Liver (tissue), 9 donors: ENCODE results near the gene PITPNM1. TPM values are rescaled to one million over a fixed set of nuclear protein-coding genes. Genes with fewer than 3 reads are reported as not detected.

Experiments used
- DNase-seq: peaks from one replicate; pipeline ENCODE4 v3.0.0-alpha.2; 2017; ENCODE audit warnings: low spot score
- H3K27ac ChIP-seq, 2 donors: one replicate each; pipeline ENCODE4 v1.7.0; 2013; ENCODE audit warnings: inconsistent platforms in 2 of 2, low read length in 2 of 2, control low read depth in 1 of 2, low read depth in 1 of 2, mild to moderate bottlenecking in 1 of 2
- H3K27me3 ChIP-seq, 4 donors: one replicate each; pipeline versions ENCODE4 v1.6.1 to v1.7.0; 2013; ENCODE audit warnings: low read length in 3 of 4, inconsistent platforms in 1 of 4, mild to moderate bottlenecking in 1 of 4, moderate library complexity in 1 of 4; ENCODE audit not compliant: control insufficient read depth in 4 of 4, insufficient read depth in 4 of 4
- H3K36me3 ChIP-seq, 4 donors: one replicate each; pipeline versions ENCODE4 v1.6.1 to v1.7.0; 2013; ENCODE audit warnings: low read length in 3 of 4, mild to moderate bottlenecking in 3 of 4, low read depth in 1 of 4, moderate library complexity in 1 of 4; ENCODE audit not compliant: control insufficient read depth in 4 of 4, insufficient read depth in 3 of 4
- H3K4me1 ChIP-seq, 4 donors: one replicate each; pipeline versions ENCODE4 v1.6.1 to v1.7.0; 2013; ENCODE audit warnings: low read length in 3 of 4, mild to moderate bottlenecking in 3 of 4, moderate library complexity in 1 of 4; ENCODE audit not compliant: control insufficient read depth in 4 of 4, insufficient read depth in 4 of 4
- H3K4me3 ChIP-seq, 3 donors: one replicate each; pipeline versions ENCODE4 v1.6.1 to v1.7.0; 2013; ENCODE audit warnings: low read length in 3 of 3, control low read depth in 1 of 3, low read depth in 1 of 3, mild to moderate bottlenecking in 1 of 3
- H3K9ac ChIP-seq, 2 donors: one replicate each; pipeline ENCODE4 v1.7.0; 2013; ENCODE audit warnings: low read length in 2 of 2, mild to moderate bottlenecking in 2 of 2, moderate library complexity in 2 of 2, control low read depth in 1 of 2, low read depth in 1 of 2
- H3K9me3 ChIP-seq, 4 donors: one replicate each; pipeline versions ENCODE4 v1.6.1 to v1.7.0; 2013; ENCODE audit warnings: low read length in 3 of 4; ENCODE audit not compliant: control insufficient read depth in 4 of 4
- CTCF ChIP-seq: fragments of 150-350 bp; IDR thresholded peaks from 2 replicates; pipeline ENCODE4 v1.5.1; 2017; ENCODE audit warnings: improper control_type of control experiment, low read depth, low read length; ENCODE audit not compliant: missing input control
- EGR1 ChIP-seq, 2 donors: IDR thresholded peaks; 2 replicates each; pipeline ENCODE4 v1.6.1; 2016 to 2018; ENCODE audit warnings: antibody characterized with exemption in 2 of 2, low read depth in 2 of 2
- FOXA1 ChIP-seq: IDR thresholded peaks from 2 replicates; pipeline ENCODE4 v1.6.1; 2016; ENCODE audit warnings: antibody characterized with exemption
- FOXA2 ChIP-seq: IDR thresholded peaks from 2 replicates; pipeline ENCODE4 v1.6.1; 2016; ENCODE audit warnings: antibody characterized with exemption
- GABPA ChIP-seq, 2 donors: IDR thresholded peaks in 1 of 2; conservative IDR thresholded peaks in 1 of 2; 2 replicates each; pipeline ENCODE4 v1.6.1; 2016; ENCODE audit warnings: antibody characterized with exemption in 2 of 2, mild to moderate bottlenecking in 1 of 2, moderate library complexity in 1 of 2
- HNF4A ChIP-seq, 2 donors: conservative IDR thresholded peaks; 2 replicates each; pipeline ENCODE4 v1.6.1; 2016; ENCODE audit warnings: antibody characterized with exemption in 2 of 2, mild to moderate bottlenecking in 2 of 2
- HNF4G ChIP-seq: IDR thresholded peaks from 2 replicates; pipeline ENCODE4 v1.6.1; 2016; ENCODE audit warnings: antibody characterized with exemption
- JUND ChIP-seq, 2 donors: IDR thresholded peaks; 2 replicates each; pipeline ENCODE4 v1.6.1; 2016; ENCODE audit warnings: antibody characterized with exemption in 2 of 2
- NR2F2 ChIP-seq: IDR thresholded peaks from 2 replicates; pipeline ENCODE4 v1.6.1; 2016; ENCODE audit warnings: antibody characterized with exemption
- RAD21 ChIP-seq, 2 donors: IDR thresholded peaks; 2 replicates each; pipeline ENCODE4 v1.6.1; 2016; ENCODE audit warnings: antibody characterized with exemption in 2 of 2, mild to moderate bottlenecking in 2 of 2
- RXRA ChIP-seq, 2 donors: IDR thresholded peaks; 2 replicates each; pipeline ENCODE4 v1.6.1; 2017 to 2018; ENCODE audit warnings: antibody characterized with exemption in 2 of 2, mild to moderate bottlenecking in 1 of 2
- SP1 ChIP-seq: IDR thresholded peaks from 2 replicates; pipeline ENCODE4 v1.6.1; 2018; ENCODE audit warnings: antibody characterized with exemption, mild to moderate bottlenecking
- TAF1 ChIP-seq: conservative IDR thresholded peaks from 2 replicates; pipeline ENCODE4 v1.6.1; 2016; ENCODE audit warnings: antibody characterized with exemption, mild to moderate bottlenecking
- YY1 ChIP-seq: IDR thresholded peaks from 2 replicates; pipeline ENCODE4 v1.6.1; 2016; ENCODE audit warnings: antibody characterized with exemption, mild to moderate bottlenecking
- WGBS: extraction: QIAGEN DNeasy Blood & Tissue Kit; methylation state at CpG from one replicate; pipeline ENCODE4 v1.1.7; 2013; 5-methylcytosine and 5-hydroxymethylcytosine counted together
- polyA plus RNA-seq, 2 donors: library from polyadenylated mRNA; stranded (reverse) in 1 of 2; unstranded in 1 of 2; fragments of 200-250 nt in 1 of 2; fragments of >200 nt in 1 of 2; fragmentation: Nextera tagmentation in 1 of 2; extraction: Ambion mirVana in 1 of 2; gene quantifications; one replicate each; pipeline versions ENCODE4 v1.2.1 to v1.2.3, GENCODE V29; 2013 to 2015
- total RNA-seq, 2 donors: library from RNA; depleted of rRNA; stranded (reverse); fragments of >200 nt; gene quantifications; one replicate each; pipeline ENCODE4 v1.2.3, GENCODE V29; 2014
- TF ChIP-seq, protein P1 (sequence below): IDR thresholded peaks from 2 replicates; pipeline ENCODE4 v1.6.1; 2016; ENCODE audit warnings: antibody characterized with exemption
- TF ChIP-seq, protein P2 (sequence below): IDR thresholded peaks from 2 replicates; pipeline ENCODE4 v1.6.1; 2016; ENCODE audit warnings: antibody characterized with exemption
- TF ChIP-seq, protein P3 (sequence below): IDR thresholded peaks from 2 replicates; pipeline ENCODE4 v1.6.1; 2016; ENCODE audit warnings: antibody characterized with exemption, mild to moderate bottlenecking
- TF ChIP-seq, protein P4 (sequence below): IDR thresholded peaks from 2 replicates; pipeline ENCODE4 v1.6.1; 2016; ENCODE audit warnings: antibody characterized with exemption
- donor health status: healthy.
- donor health status: healthy.
- donor health status: healthy.
- donor health status: healthy.
- donor health status: healthy.

The PITPNM1 gene
- total and polyA plus RNA-seq, 4 donors = 1.3 to 9.3 (median 5.1) TPM

GRCh38 chr11:67520856-67521824 is 16.0 kb upstream of the PITPNM1 start:
- TF ChIP-seq, protein P1, sequence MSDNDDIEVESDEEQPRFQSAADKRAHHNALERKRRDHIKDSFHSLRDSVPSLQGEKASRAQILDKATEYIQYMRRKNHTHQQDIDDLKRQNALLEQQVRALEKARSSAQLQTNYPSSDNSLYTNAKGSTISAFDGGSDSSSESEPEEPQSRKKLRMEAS = no peak
- TF ChIP-seq HNF4G = no peak
- TF ChIP-seq RXRA (IDR thresholded peaks at IDR 0.05) = no peak
- no peak for TF ChIP-seq HNF4A (conservative IDR thresholded peaks at IDR 0.05)
- no peak for TF ChIP-seq FOXA2
- no peak for TF ChIP-seq FOXA1
- no peak for TF ChIP-seq TAF1
- TF ChIP-seq, protein P2, sequence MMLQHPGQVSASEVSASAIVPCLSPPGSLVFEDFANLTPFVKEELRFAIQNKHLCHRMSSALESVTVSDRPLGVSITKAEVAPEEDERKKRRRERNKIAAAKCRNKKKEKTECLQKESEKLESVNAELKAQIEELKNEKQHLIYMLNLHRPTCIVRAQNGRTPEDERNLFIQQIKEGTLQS = no peak
- TF ChIP-seq GABPA (IDR thresholded peaks at IDR 0.05 in 1 of 2, conservative IDR thresholded peaks at IDR 0.05 in 1 of 2) = no peak

DNA sequence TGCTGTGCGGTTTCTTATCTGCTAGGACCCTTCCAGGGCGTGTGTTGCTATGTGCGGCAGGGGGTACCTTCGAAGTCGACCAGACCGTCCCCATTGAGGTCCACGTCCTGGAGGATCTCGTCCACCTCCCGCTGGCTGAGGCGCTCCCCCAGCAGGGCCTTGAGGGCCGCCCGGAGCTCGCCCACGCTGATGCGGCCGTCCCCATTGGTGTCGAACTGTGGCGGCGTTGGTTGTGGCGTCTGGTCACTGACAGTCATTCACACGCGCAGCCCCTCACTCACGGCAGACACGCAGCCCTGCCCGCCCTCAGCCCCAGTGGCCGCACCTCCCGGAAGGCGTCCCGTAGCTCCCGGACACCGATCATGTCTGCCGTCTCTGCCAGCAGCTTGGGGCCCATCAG is 14.6 kb upstream of the PITPNM1 start:
- TF ChIP-seq, protein P3, sequence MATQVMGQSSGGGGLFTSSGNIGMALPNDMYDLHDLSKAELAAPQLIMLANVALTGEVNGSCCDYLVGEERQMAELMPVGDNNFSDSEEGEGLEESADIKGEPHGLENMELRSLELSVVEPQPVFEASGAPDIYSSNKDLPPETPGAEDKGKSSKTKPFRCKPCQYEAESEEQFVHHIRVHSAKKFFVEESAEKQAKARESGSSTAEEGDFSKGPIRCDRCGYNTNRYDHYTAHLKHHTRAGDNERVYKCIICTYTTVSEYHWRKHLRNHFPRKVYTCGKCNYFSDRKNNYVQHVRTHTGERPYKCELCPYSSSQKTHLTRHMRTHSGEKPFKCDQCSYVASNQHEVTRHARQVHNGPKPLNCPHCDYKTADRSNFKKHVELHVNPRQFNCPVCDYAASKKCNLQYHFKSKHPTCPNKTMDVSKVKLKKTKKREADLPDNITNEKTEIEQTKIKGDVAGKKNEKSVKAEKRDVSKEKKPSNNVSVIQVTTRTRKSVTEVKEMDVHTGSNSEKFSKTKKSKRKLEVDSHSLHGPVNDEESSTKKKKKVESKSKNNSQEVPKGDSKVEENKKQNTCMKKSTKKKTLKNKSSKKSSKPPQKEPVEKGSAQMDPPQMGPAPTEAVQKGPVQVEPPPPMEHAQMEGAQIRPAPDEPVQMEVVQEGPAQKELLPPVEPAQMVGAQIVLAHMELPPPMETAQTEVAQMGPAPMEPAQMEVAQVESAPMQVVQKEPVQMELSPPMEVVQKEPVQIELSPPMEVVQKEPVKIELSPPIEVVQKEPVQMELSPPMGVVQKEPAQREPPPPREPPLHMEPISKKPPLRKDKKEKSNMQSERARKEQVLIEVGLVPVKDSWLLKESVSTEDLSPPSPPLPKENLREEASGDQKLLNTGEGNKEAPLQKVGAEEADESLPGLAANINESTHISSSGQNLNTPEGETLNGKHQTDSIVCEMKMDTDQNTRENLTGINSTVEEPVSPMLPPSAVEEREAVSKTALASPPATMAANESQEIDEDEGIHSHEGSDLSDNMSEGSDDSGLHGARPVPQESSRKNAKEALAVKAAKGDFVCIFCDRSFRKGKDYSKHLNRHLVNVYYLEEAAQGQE = no peak
- TF ChIP-seq NR2F2 (no peak), HNF4G (no peak), FOXA1 (no peak), CTCF (no peak), RXRA (IDR thresholded peaks at IDR 0.05) (no peak), TAF1 (no peak), RAD21 (IDR thresholded peaks at IDR 0.05) (no peak), SP1 (no peak), YY1 (no peak), HNF4A (conservative IDR thresholded peaks at IDR 0.05) (no peak), JUND (IDR thresholded peaks at IDR 0.05) (no peak), FOXA2 (no peak), GABPA (IDR thresholded peaks at IDR 0.05 in 1 of 2, conservative IDR thresholded peaks at IDR 0.05 in 1 of 2) (no peak), EGR1 (IDR thresholded peaks at IDR 0.05; ENCODE audit: low read depth in 2 of 2) (no peak)
- TF ChIP-seq, protein P4, sequence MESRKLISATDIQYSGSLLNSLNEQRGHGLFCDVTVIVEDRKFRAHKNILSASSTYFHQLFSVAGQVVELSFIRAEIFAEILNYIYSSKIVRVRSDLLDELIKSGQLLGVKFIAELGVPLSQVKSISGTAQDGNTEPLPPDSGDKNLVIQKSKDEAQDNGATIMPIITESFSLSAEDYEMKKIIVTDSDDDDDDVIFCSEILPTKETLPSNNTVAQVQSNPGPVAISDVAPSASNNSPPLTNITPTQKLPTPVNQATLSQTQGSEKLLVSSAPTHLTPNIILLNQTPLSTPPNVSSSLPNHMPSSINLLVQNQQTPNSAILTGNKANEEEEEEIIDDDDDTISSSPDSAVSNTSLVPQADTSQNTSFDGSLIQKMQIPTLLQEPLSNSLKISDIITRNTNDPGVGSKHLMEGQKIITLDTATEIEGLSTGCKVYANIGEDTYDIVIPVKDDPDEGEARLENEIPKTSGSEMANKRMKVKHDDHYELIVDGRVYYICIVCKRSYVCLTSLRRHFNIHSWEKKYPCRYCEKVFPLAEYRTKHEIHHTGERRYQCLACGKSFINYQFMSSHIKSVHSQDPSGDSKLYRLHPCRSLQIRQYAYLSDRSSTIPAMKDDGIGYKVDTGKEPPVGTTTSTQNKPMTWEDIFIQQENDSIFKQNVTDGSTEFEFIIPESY = no peak
- TF ChIP-seq, protein P2 = no peak
- TF ChIP-seq, protein P1 = no peak
- H3K9ac ChIP-seq = no peak overlapping the region
- H3K27me3 ChIP-seq = no peaks in the 10 kb centered on the region
- H3K36me3 ChIP-seq = no peaks in the 10 kb centered on the region
- 93% methylated on average over 32 of the region's 32 CpGs for WGBS
- no peak overlapping the region for H3K27ac ChIP-seq
- no peak for DNase-seq
- H3K4me3 ChIP-seq = no peak overlapping the region
- no peaks in the 10 kb centered on the region for H3K4me1 ChIP-seq
- no peaks in the 10 kb centered on the region for H3K9me3 ChIP-seq

More at GRCh38 chr11:67520856-67521824, 16.0 kb upstream of the PITPNM1 start:
- no peaks in the 10 kb centered on the region for H3K9me3 ChIP-seq
- H3K27ac ChIP-seq = no peak overlapping the region
- 88% methylated on average over 16 of the region's 16 CpGs for WGBS
- no peak overlapping the region for H3K4me3 ChIP-seq
- H3K27me3 ChIP-seq = no peaks in the 10 kb centered on the region
- no peaks in the 10 kb centered on the region for H3K36me3 ChIP-seq
- no peak for DNase-seq
- H3K9ac ChIP-seq = no peak overlapping the region
- peaks cover 2 to 12% (median 8%) of the 10 kb centered on the region in 4 donors for H3K4me1 ChIP-seq
